Glutamatergic neuron (in vitro differentiated cells): ENCODE results near the gene CMPK1. TPM values are rescaled to one million over a fixed set of nuclear protein-coding genes. Genes with fewer than 3 reads are reported as not detected.

Experiments
- DNase-seq: peaks from one replicate; pipeline ENCODE4 v3.0.0; 2022
- H3K27ac Mint-ChIP-seq: one replicate; pipeline ENCODE4 v1.8.0; 2020; ENCODE audit warnings: mild to moderate bottlenecking, mixed read lengths, inconsistent platforms; ENCODE audit not compliant: unreplicated experiment
- H3K27me3 Mint-ChIP-seq: one replicate; pipeline ENCODE4 v1.8.0; 2020; ENCODE audit warnings: mild to moderate bottlenecking, moderate library complexity, mixed read lengths, inconsistent platforms; ENCODE audit not compliant: unreplicated experiment
- H3K36me3 Mint-ChIP-seq: one replicate; pipeline ENCODE4 v1.8.0; 2020; ENCODE audit warnings: mild to moderate bottlenecking, mixed read lengths, inconsistent platforms; ENCODE audit not compliant: unreplicated experiment
- H3K4me1 Mint-ChIP-seq: one replicate; pipeline ENCODE4 v1.8.0; 2020; ENCODE audit warnings: mild to moderate bottlenecking, low read depth, mixed read lengths, inconsistent platforms; ENCODE audit not compliant: unreplicated experiment
- H3K4me3 Mint-ChIP-seq: one replicate; pipeline ENCODE4 v1.8.0; 2020; ENCODE audit warnings: mild to moderate bottlenecking, mixed read lengths, inconsistent platforms; ENCODE audit not compliant: unreplicated experiment
- H3K9me3 Mint-ChIP-seq: one replicate; pipeline ENCODE4 v1.8.0; 2020; ENCODE audit warnings: mild to moderate bottlenecking, moderate library complexity, mixed read lengths, inconsistent platforms; ENCODE audit not compliant: unreplicated experiment
- CTCF ChIP-seq: fragments of 200-600 bp; sonication (generic); IDR thresholded peaks from one replicate; pipeline ENCODE4 v1.5.0; 2021; ENCODE audit not compliant: partially characterized antibody, unreplicated experiment
- total RNA-seq: library from RNA; stranded (reverse); fragmentation: NEBNext Ultra II Directional; extraction: Animal tissue kit (Norgen Biotek cat#: 25700); gene quantifications from one replicate; pipeline ENCODE4 v1.2.1, GENCODE V29; 2021; ENCODE audit not compliant: unreplicated experiment

Gene CMPK1
- total RNA-seq, 1 donor from 2014 or later: 60.4 TPM

DNA sequence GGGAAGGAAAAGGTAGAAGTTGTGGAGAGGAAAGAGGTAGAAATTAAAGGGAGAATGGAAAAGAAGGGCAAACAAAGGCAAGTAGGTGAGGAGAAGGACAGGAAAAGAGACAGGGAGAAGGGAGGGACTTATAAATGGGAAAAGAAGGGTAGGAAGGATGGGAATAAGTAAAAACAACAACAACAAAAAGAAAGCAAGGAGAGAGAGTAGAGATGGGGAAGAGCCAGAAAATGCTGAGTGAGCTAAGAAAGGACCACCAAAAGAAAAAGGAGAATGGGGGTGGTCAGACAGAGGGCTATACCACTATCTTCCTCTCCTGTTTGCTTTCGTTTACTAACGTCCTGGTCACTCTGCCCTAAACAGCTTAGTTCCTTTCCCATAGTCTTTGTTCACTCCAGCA is 1.7 kb upstream of the CMPK1 start:
- Mint-ChIP-seq H3K36me3 (no peaks in the 10 kb centered on the region), H3K9me3 (peaks cover 4% of the 10 kb centered on the region), H3K4me3 (peak overlapping the region; percentile 58), H3K4me1 (peaks cover 7% of the 10 kb centered on the region), H3K27me3 (peaks cover 3% of the 10 kb centered on the region), H3K27ac (no peak overlapping the region)
- TF ChIP-seq CTCF: no peak
- DNase-seq: no peak

DNA sequence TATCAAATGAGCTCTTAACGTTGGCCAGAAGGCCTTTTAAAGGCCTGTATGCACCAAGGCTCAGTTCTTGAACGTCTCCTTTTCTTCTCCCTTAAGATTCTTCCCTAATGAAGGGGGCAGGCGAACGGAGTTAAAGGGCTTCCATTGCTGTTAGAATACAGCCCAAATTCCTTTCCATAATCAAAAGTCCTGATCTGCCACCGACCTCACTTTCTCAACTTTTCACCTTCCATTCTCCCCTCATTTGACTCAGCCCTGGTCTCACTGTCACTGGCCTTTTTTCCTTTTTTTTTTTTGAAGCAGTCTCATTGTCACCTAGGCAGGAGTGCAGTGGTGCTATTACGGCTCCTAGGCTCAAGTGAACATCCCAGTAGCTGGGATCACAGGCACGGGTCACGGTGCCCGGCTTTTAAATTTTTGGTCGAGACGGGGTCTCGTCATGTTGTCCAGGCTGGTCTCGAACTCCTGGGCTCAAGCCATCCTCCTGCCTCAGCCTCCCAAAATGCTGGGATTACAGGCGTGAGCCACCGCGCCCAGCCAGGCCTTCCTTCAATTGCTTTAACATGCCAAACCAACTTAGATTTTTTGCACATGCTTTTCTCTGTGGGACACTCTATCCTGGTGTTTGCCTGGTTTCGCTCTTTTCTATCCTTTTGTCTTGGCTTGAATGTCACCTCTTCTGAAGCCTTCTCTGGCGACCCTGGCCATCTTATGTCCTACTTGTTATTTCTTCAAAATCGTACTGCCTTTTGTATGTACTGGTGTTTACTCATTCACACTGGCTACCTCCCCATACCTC is 612 bp upstream of the CMPK1 start:
- H3K4me1 Mint-ChIP-seq: peaks cover 7% of the 10 kb centered on the region
- H3K4me3 Mint-ChIP-seq: no peak overlapping the region
- no peak for TF ChIP-seq CTCF
- peaks cover 4% of the 10 kb centered on the region for H3K9me3 Mint-ChIP-seq
- peaks cover 3% of the 10 kb centered on the region for H3K27me3 Mint-ChIP-seq
- H3K27ac Mint-ChIP-seq: no peak overlapping the region
- H3K36me3 Mint-ChIP-seq: no peaks in the 10 kb centered on the region
- DNase-seq: no peak

DNA sequence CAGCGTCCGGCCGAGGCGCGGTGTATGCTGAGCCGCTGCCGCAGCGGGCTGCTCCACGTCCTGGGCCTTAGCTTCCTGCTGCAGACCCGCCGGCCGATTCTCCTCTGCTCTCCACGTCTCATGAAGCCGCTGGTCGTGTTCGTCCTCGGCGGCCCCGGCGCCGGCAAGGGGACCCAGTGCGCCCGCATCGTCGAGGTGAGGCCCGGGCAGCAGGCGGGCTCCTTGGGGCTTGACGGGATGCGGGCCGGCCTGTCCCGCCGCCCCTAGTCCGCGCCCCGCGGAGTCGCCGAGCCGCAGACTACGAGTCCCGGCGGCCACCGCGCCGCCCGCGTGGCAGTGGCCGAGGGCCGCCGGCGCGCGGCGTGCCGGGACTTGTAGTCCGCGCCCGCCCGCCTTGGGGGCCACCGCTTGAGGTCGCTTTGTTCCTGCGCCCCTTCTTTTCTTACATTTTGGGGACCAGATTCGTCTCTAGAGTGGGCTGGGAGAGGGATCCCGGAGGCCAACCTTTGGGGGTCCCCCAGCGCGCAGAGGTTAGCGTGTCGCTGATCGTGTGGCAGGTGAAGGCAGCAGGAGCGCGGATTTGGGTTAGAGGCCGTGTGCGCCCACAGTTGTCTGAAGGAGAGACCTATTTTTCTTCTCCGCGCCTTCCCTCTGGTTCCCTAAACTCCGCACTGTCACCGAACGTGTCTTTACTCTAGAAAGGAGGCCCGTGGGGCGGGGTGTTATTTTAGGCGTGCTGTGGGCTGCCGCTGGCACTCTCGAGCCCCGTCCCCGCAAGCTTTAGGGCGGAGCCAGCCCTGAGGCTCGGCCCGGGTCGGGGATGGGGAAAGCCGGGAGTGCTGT is 553 bp downstream of the CMPK1 start:
- Mint-ChIP-seq H3K36me3 (no peaks in the 10 kb centered on the region), H3K27ac (peak overlapping the region; percentile 97), H3K4me1 (peaks cover 7% of the 10 kb centered on the region), H3K27me3 (peaks cover 3% of the 10 kb centered on the region), H3K9me3 (peaks cover 4% of the 10 kb centered on the region), H3K4me3 (peak overlapping the region; percentile 95)
- DNase-seq: peak; percentile 81
- peak; percentile 20 for TF ChIP-seq CTCF

DNA sequence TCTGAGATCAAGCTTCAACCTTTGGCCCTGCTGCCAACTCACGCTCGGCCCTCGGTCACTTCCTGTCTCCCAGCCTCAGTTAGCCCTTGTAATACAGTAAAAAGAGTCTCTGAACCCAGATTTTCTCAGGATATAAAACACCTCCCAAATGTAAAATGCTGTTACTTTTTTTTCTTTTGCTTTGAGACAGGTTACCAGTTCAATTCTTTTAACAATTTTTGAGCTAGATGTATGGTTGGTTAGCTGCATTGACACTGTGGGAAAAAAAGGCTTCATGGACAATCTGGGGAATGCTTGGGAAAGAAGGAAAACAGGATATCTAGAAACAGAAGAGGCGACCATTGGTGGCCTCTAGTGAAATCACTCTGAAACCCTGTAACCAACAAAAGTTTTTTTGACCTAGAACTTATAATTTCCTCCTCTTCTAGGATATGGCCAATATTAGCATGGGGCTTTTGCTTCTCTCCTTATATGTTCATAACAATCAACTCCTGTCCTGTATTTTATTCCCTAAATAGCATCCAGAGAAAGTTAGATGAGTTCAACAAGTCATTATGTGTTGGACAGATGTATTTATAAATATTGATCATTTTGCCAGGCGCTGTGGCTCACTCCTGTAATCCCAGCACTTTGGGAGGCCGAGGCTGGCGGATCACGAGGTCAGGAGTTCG is 1.3 kb downstream of the CMPK1 start:
- Mint-ChIP-seq H3K36me3 (no peaks in the 10 kb centered on the region), H3K27me3 (peaks cover 3% of the 10 kb centered on the region), H3K4me1 (peaks cover 7% of the 10 kb centered on the region), H3K27ac (peak overlapping the region; percentile 97), H3K4me3 (peak overlapping the region; percentile 95), H3K9me3 (peaks cover 4% of the 10 kb centered on the region)
- no peak for TF ChIP-seq CTCF
- DNase-seq: no peak
